GM19025 (cell line): Measurements from ENCODE around the gene SEMA6C.
"Not testable (repeated sequence)": the region's sequence is repeated elsewhere in the genome, so short reads cannot be mapped to it uniquely, and the experiment has no call there.

Source experiments
- ATAC-seq: cut with Tn5 transposase; IDR thresholded peaks from one replicate; pipeline ENCODE4 v1.9.1; 2021; ENCODE audit warnings: mild to moderate bottlenecking, low read depth, moderate library complexity; ENCODE audit not compliant: unreplicated experiment

The SEMA6C gene

GRCh38 chr1:151131701-151132334 lies 14.6 kb downstream of the SEMA6C start:
- no peak for ATAC-seq

- peak; percentile 66 for ATAC-seq
Observed at GRCh38 chr1:151130987-151131586, 15.3 kb downstream of the SEMA6C start.

DNA sequence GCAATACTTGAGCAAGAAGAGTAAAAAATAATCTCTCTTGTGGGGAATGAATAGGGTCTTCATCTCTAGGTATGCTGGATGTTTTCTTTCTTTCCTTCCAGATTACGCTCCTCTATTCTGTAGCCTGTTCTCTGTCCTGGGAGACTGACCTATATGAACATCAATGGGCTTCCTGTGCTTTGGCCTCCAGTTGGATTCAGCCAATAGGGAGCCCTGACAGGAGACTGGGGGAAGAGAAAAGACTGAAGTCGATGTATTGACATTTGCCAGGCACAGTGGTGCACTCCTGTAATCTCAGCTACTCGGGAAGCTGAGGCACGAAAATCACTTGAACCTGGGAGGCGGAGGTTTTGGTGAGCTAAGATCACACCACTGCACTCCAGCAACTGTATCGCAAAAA lies 17.6 kb downstream of the SEMA6C start:
- no peak for ATAC-seq

- ATAC-seq = no peak
Observed at GRCh38 chr1:151124763-151125403, 21.5 kb downstream of the SEMA6C start.

DNA sequence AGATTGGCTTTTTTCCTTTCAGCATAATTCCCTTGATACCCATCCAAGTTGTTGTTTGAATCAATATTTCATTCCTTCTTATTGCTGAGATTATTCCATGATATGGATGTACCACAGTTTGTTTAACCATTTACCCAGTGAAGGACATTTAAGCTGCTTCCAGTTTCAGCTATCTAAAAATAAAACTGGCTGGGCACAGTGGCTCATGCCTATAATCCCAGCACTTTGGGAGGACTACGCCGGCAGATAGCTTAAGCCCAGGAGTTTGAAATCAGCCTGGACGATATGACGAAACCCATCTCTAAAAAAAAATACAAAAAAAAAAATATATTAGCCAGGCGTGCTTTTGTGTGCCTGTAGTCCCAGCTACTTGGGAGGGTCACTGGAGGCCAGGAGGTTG lies 32.6 kb downstream of the SEMA6C start:
- no peak for ATAC-seq

DNA sequence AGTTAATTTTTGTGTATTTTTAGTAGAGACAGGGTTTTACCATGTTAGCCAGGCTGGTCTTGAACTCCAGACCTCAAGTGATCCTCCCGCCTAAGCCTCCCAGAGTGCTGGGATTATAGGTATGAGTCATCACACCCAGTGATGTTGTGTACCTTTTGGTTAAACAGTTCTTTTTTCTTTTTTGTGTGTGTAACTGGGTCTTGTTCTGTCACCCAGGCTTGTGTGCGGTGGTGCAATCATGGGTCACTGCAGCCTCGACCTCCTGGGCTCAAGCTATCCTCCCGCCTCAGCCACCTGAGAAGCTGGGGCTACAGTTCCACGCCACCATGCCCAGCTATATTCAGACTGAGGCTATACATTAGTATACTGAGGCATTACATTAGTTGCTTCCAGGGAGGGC lies 38.1 kb downstream of the SEMA6C start:
- no peak for ATAC-seq

DNA sequence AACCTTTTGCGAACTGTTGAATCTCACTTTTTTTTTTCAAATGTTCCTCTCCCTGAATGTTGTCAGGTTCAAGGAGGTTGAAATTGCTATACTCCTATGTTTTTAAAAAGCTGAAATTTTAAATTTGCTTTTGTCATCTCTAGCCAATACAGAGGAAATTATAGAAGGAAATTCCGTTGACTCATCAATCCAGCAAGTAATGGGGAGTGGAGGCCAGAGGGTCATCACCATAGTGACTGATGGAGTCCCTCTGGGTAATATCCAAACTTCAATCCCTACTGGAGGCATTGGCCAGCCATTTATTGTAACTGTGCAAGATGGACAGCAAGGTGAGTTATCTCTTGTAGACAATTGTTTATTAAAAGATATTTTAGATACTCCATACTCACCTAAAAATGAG lies 39.5 kb downstream of the SEMA6C start:
- no peak for ATAC-seq

DNA sequence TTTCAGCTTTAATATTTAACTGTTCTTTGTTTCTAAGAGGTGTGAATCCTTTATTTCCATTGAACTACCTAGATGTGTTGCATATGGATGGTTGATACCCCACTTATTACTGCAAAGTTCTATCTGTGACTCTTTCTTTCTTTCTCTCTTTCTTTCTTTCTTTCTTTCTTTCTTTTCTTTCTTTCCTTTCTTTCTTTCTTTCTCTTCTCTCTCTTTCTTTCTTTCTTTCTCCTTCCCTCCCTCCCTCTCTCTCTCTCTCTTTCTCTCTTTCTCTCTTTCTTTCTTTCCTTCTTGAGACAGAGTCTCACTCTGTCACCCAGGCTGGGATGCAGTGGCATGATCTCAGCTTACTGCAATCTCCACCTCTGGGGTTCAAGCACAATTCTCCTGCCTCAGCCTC lies 41.8 kb downstream of the SEMA6C start:
- no peak for ATAC-seq

GRCh38 chr1:151098126-151098525 lies 48.3 kb downstream of the SEMA6C start:
- ATAC-seq = no peak

DNA sequence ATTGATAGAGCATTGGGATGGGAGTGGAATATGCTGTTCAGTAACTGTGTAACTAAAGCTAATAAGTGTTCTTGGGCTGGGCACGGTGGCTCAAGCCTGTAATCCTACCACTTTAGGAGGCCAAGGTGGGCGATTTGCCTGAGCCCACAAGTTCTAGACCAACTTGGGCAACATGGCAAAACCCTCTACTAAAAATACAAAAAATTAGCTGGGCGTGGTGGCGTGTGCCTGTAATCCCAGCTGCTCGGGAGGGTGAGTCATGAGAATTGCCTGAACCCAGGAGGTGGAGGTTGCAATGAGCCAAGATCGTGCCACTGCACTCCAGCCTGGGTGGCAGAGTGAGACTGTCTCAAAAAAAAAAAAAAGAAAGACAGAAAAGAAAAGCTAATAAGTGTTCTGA lies 49.0 kb downstream of the SEMA6C start:
- not testable (repeated sequence) for ATAC-seq

- no peak for ATAC-seq
Observed at GRCh38 chr1:151085953-151086559, 60.4 kb downstream of the SEMA6C start.
